PC-9 (cell line): ENCODE data around the gene RUNX1. TPM values are rescaled to one million over a fixed set of nuclear protein-coding genes. Genes with fewer than 3 reads are reported as not detected.

Experiments
- BruUV-seq: library from RNA; stranded (reverse); fragments of 400-500 nt; replicated peaks from 2 replicates; lab custom pipeline; 2021; lab: Mats Ljungman, UMichigan
- CTCF ChIA-PET: fragments of 300-600 bp; sonication (Branson Sonifier 250); formaldehyde crosslinking; loops from one replicate; lab custom pipeline; 2022; ENCODE audit warnings: antibody characterized with exemption; lab: Charles Lee
- POLR2A ChIA-PET: fragments of 300-600 bp; sonication (Branson Sonifier 250); formaldehyde crosslinking; loops from one replicate; lab custom pipeline; 2022; ENCODE audit warnings: antibody characterized with exemption; ENCODE audit not compliant: unreplicated experiment; lab: Charles Lee
- DNase-seq, 2 experiments: peaks; one replicate each; pipeline versions ENCODE4 v3.0.0 to v3.0.0-alpha.2; 2015 to 2022; ENCODE audit warnings: mixed read lengths in 1 of 2
- H2AFZ ChIP-seq: fragments of 200-600 bp; sonication (generic); 2 replicates; pipeline ENCODE4 v1.8.1; 2017; ENCODE audit warnings: antibody characterized with exemption
- H3F3A ChIP-seq: fragments of 200-600 bp; sonication (generic); 2 replicates; pipeline ENCODE4 v1.8.1; 2017; ENCODE audit warnings: antibody characterized with exemption, mild to moderate bottlenecking, low read depth; ENCODE audit not compliant: insufficient read depth
- H3K27ac ChIP-seq: fragments of 200-600 bp; sonication (generic); 2 replicates; pipeline ENCODE4 v1.6.1; 2016; ENCODE audit warnings: mixed run types
- H3K27me3 ChIP-seq: fragments of 200-600 bp; sonication (generic); 2 replicates; pipeline ENCODE4 v1.6.1; 2016; ENCODE audit warnings: low read depth, mixed run types; ENCODE audit not compliant: insufficient read depth
- H3K36me3 ChIP-seq: fragments of 200-600 bp; sonication (generic); 2 replicates; pipeline ENCODE4 v1.6.1; 2016; ENCODE audit warnings: low read depth, mixed run types
- H3K4me1 ChIP-seq: fragments of 200-600 bp; sonication (generic); replicated peaks from 2 replicates; pipeline ENCODE4 v1.6.1; 2016; ENCODE audit warnings: mixed run types; ENCODE audit not compliant: insufficient read depth
- H3K4me2 ChIP-seq: fragments of 200-600 bp; sonication (generic); 2 replicates; pipeline ENCODE4 v1.6.1; 2017; ENCODE audit warnings: mixed run types
- H3K4me3 ChIP-seq: fragments of 200-600 bp; sonication (generic); 2 replicates; pipeline ENCODE4 v1.6.1; 2016; ENCODE audit warnings: mixed run types
- H3K79me2 ChIP-seq: fragments of 200-600 bp; sonication (generic); 2 replicates; pipeline ENCODE4 v1.6.1; 2017; ENCODE audit warnings: low read depth, mixed run types
- H3K9me2 ChIP-seq: fragments of 200-600 bp; sonication (generic); 2 replicates; pipeline ENCODE4 v1.8.1; 2017; ENCODE audit warnings: mild to moderate bottlenecking; ENCODE audit not compliant: insufficient read depth
- H3K9me3 ChIP-seq: fragments of 200-600 bp; sonication (generic); 2 replicates; pipeline ENCODE4 v1.8.1; 2016; ENCODE audit warnings: low read depth; ENCODE audit not compliant: insufficient read depth
- H4K20me1 ChIP-seq: fragments of 200-600 bp; sonication (generic); 2 replicates; pipeline ENCODE4 v1.8.1; 2017; ENCODE audit not compliant: insufficient read depth
- CTCF ChIP-seq: fragments of 200-600 bp; sonication (generic); conservative IDR thresholded peaks from 2 replicates; pipeline ENCODE4 v1.6.1; 2017; ENCODE audit warnings: mixed run types, antibody characterized with exemption, mild to moderate bottlenecking, moderate library complexity
- EZH2 ChIP-seq: fragments of 200-600 bp; sonication (generic); IDR thresholded peaks from 2 replicates; pipeline ENCODE4 v1.8.0; 2017; ENCODE audit warnings: antibody characterized with exemption, low read depth
- intact Hi-C: fragments of 100-400 bp; cut with micrococcal nuclease; formaldehyde crosslinking; loops from one replicate; pipeline ENCODE4 v1.10.0; 2022; ENCODE audit not compliant: unreplicated experiment
- total RNA-seq: library from RNA; stranded (reverse); gene quantifications from 2 replicates; pipeline ENCODE4 v1.2.3, GENCODE V29; 2021

Gene RUNX1
- total RNA-seq, 1 experiment from 2014 or later = 58.5 TPM

- DNase-seq = no peak
- H3K79me2 ChIP-seq = peaks cover 64% of the 10 kb centered on the region
- no peaks in the 10 kb centered on the region for H4K20me1 ChIP-seq
- no peak overlapping the region for H3K27ac ChIP-seq
- no peak for TF ChIP-seq CTCF
- no peak for TF ChIP-seq EZH2
- no peak overlapping the region for H2AFZ ChIP-seq
- H3K27me3 ChIP-seq = no peaks in the 10 kb centered on the region
- no peaks in the 10 kb centered on the region; the same call in 1 of the 2 replicates for H3K36me3 ChIP-seq
- no TSS peak for BruUV-seq
- H3K9me3 ChIP-seq = no peaks in the 10 kb centered on the region
- H3K4me1 ChIP-seq = peaks cover 30% of the 10 kb centered on the region
- POLR2A ChIA-PET = no interaction called here
- intact Hi-C loops = no loop called here
- H3K9me2 ChIP-seq = no peaks in the 10 kb centered on the region
- no peak overlapping the region for H3K4me2 ChIP-seq
- CTCF ChIA-PET = no interaction called here
- H3K4me3 ChIP-seq = no peak overlapping the region
- peaks cover 42% of the 10 kb centered on the region for H3F3A ChIP-seq
These were observed 143.9 kb downstream of the RUNX1 start for GRCh38 chr21:34905218-34905537.

GRCh38 chr21:34904526-34905217 is 144.4 kb downstream of the RUNX1 start:
- intact Hi-C loops = no loop called here
- CTCF ChIA-PET = no interaction called here
- Histone ChIP-seq H3K79me2 (peaks cover 67% of the 10 kb centered on the region), H3K4me3 (no peak overlapping the region), H2AFZ (no peak overlapping the region), H3K36me3 (no peaks in the 10 kb centered on the region; the same call in 1 of the 2 replicates), H3F3A (peaks cover 37% of the 10 kb centered on the region), H3K4me1 (peaks cover 25% of the 10 kb centered on the region), H4K20me1 (no peaks in the 10 kb centered on the region), H3K27me3 (no peaks in the 10 kb centered on the region), H3K27ac (no peak overlapping the region), H3K9me2 (no peaks in the 10 kb centered on the region), H3K9me3 (no peaks in the 10 kb centered on the region), H3K4me2 (no peak overlapping the region)
- BruUV-seq = no TSS peak
- DNase-seq = no peak
- TF ChIP-seq CTCF (no peak), EZH2 (no peak)
- POLR2A ChIA-PET = no interaction called here

GRCh38 chr21:34900376-34900775 is 148.7 kb downstream of the RUNX1 start:
- Histone ChIP-seq H3K4me1 (no peaks in the 10 kb centered on the region), H3K27ac (no peak overlapping the region), H3K27me3 (no peaks in the 10 kb centered on the region), H3K36me3 (no peaks in the 10 kb centered on the region; the same call in 1 of the 2 replicates), H4K20me1 (no peaks in the 10 kb centered on the region), H3K4me2 (no peak overlapping the region), H3K9me3 (no peaks in the 10 kb centered on the region), H3K79me2 (peaks cover 46% of the 10 kb centered on the region), H2AFZ (no peak overlapping the region), H3K4me3 (no peak overlapping the region), H3K9me2 (no peaks in the 10 kb centered on the region), H3F3A (peaks cover 6% of the 10 kb centered on the region; the same call in 1 of the 2 replicates)
- ChIA-PET CTCF (no interaction called here), POLR2A (no interaction called here)
- TF ChIP-seq EZH2 (no peak), CTCF (no peak)
- no TSS peak for BruUV-seq
- DNase-seq = no peak
- intact Hi-C loops = no loop called here
